ENCODE results near the gene HPCAL1. TPM values are rescaled to one million over a fixed set of nuclear protein-coding genes. Genes with fewer than 3 reads are reported as not detected.

Gene HPCAL1
- total and polyA plus RNA-seq, 10 of the 15 experiments (the other 5 are each of a cell fraction or from before 2014, with no cell fraction given): 0.40 to 12.8 (median 7.9) TPM

- no peaks in the 10 kb centered on the region for H3K79me2 ChIP-seq (ENCODE audit: control insufficient read depth, insufficient read depth, low read length)
- intact Hi-C loops (cut with micrococcal nuclease; ENCODE audit: unreplicated experiment): no loop called here
- no TSS peak for BruUV-seq (replicated peaks)
- CTCF ChIA-PET: no interaction called here
- no peak overlapping the region for H2AFZ ChIP-seq (ENCODE audit: control insufficient read depth, low read depth, low read length)
- H3K4me3 ChIP-seq: no peak overlapping the region
- in situ Hi-C loops (cut with MboI): no loop called here
- no peak overlapping the region for H3K4me2 ChIP-seq (ENCODE audit: control insufficient read depth, insufficient read depth)
- no peaks in the 10 kb centered on the region for H3K36me3 ChIP-seq (ENCODE audit: control insufficient read depth in 2 of 2, insufficient read depth in 2 of 2, low read length in 1 of 2)
- DNase-seq (ENCODE audit: low read depth, low spot score) (no peak), FAIRE-seq (no peak), ATAC-seq (no peak)
- POLR2A ChIA-PET: interaction anchor here (0.6 kb wide), 1 partner anchor 134 kb away, joined by 3 read pairs; no protein-coding TSS in a partner anchor
- no peaks in the 10 kb centered on the region for H3K9me3 ChIP-seq (replicated peaks; ENCODE audit: control insufficient read depth, insufficient read depth, low read length)
- H4K20me1 ChIP-seq (ENCODE audit: control insufficient read depth, insufficient read depth): no peaks in the 10 kb centered on the region
- RAD21 ChIA-PET (ENCODE audit: unreplicated experiment): no interaction called here
- SMC1A ChIA-PET (ENCODE audit: uncharacterized antibody, unreplicated experiment): no interaction called here
- WGBS (ENCODE audit: insufficient coverage, insufficient replicate concordance, low lambda C conversion rate, missing lambda C conversion rate): 39% methylated on average over 12 of the region's 12 CpGs
- H3K27me3 ChIP-seq (replicated peaks in 1 of 2; ENCODE audit: control insufficient read depth in 2 of 2, insufficient read depth in 2 of 2, low read length in 1 of 2): peaks cover 3% of the 10 kb centered on the region in 2 experiments; a peak in 3 of 4 replicates
- no peak overlapping the region for H3K9ac ChIP-seq (ENCODE audit: control insufficient read depth, insufficient read depth, low read length)
- H3K27ac ChIP-seq (ENCODE audit: control insufficient read depth, insufficient read depth): no peak overlapping the region
- no peaks in the 10 kb centered on the region for H3K4me1 ChIP-seq (ENCODE audit: control insufficient read depth, insufficient read depth, low read length)
- TF ChIP-seq FOS (IDR thresholded peaks at IDR 0.05; ENCODE audit: borderline replicate concordance, extremely low read depth, insufficient read length) (no peak), CEBPB (IDR thresholded peaks at IDR 0.05; ENCODE audit: borderline replicate concordance in 1 of 2, low read depth in 2 of 2, low read length in 2 of 2) (no peak), NR2C1 (IDR thresholded peaks at IDR 0.05) (no peak), EZH2 (IDR thresholded peaks at IDR 0.05; ENCODE audit: borderline replicate concordance, control insufficient read depth, low read depth, low read length) (no peak), POLR2AphosphoS2 (IDR thresholded peaks at IDR 0.05; ENCODE audit: low read depth, low read length) (no peak), ZBTB40 (IDR thresholded peaks at IDR 0.05; ENCODE audit: borderline replicate concordance) (no peak), E4F1 (IDR thresholded peaks at IDR 0.05; ENCODE audit: borderline replicate concordance, partially characterized antibody) (no peak), RAD51 (IDR thresholded peaks at IDR 0.05) (no peak), CBFB (IDR thresholded peaks at IDR 0.05; ENCODE audit: low read depth) (no peak), MEF2B (IDR thresholded peaks at IDR 0.05; ENCODE audit: partially characterized antibody, poor library complexity, severe bottlenecking) (no peak), E2F4 (IDR thresholded peaks at IDR 0.05; ENCODE audit: low read depth, low read length) (no peak)
Observed at GRCh38 chr2:10260130-10260529, 42.6 kb upstream of the HPCAL1 start.
